SK-N-SH (cell line): Measurements from ENCODE around the gene RAD51B.

Experiments
- CHD2 ChIP-seq: fragments of 150-350 bp; IDR thresholded peaks from 2 replicates; pipeline ENCODE4 v1.6.1; 2018; ENCODE audit warnings: low read length; ENCODE audit not compliant: partially characterized antibody
- CTCF ChIP-seq: fragments of 200-600 bp; sonication (generic); IDR thresholded peaks from 2 replicates; pipeline ENCODE4 v1.6.1; 2017; ENCODE audit warnings: antibody characterized with exemption, mild to moderate bottlenecking, moderate library complexity
- EZH2phosphoT487 ChIP-seq: fragments of 200-600 bp; sonication (generic); IDR thresholded peaks from 2 replicates; pipeline ENCODE4 v1.6.1; 2017; ENCODE audit warnings: low read depth, mixed run types, mild to moderate bottlenecking, antibody characterized with exemption, moderate library complexity, borderline replicate concordance
- FOXJ3 ChIP-seq: sonication (generic); formaldehyde crosslinking; IDR thresholded peaks from 2 replicates; pipeline ENCODE4 v1.5.1; 2020; ENCODE audit warnings: mild to moderate bottlenecking, missing genetic modification reagents
- MAX ChIP-seq: IDR thresholded peaks from 2 replicates; pipeline ENCODE4 v1.4.0; 2012; ENCODE audit warnings: low read depth
- PBX3 ChIP-seq: IDR thresholded peaks from 2 replicates; pipeline ENCODE4; 2012
- RCOR1 ChIP-seq: fragments of 150-350 bp; IDR thresholded peaks from 2 replicates; pipeline ENCODE4 v1.6.1; 2017; ENCODE audit warnings: antibody characterized with exemption, low read length
- RFX5 ChIP-seq: IDR thresholded peaks from 2 replicates; pipeline ENCODE4 v1.6.1; 2012; ENCODE audit warnings: mild to moderate bottlenecking, improper control_type of control experiment, low read length
- TAF1 ChIP-seq: IDR thresholded peaks from 2 replicates; pipeline ENCODE4 v1.6.1; 2012; ENCODE audit warnings: low read depth, mild to moderate bottlenecking, low read length, moderate library complexity, borderline replicate concordance
- USF1 ChIP-seq: IDR thresholded peaks from 2 replicates; pipeline ENCODE4 v1.4.0; 2012; ENCODE audit warnings: low read depth, borderline replicate concordance

GRCh38 chr14:68376067-68376779, 556.6 kb downstream of the RAD51B start:
- TF ChIP-seq CTCF (no peak), MAX (no peak), TAF1 (no peak), EZH2phosphoT487 (no peak), RFX5 (no peak), PBX3 (peak; percentile 22; the same call in 1 of the 2 replicates), USF1 (no peak), FOXJ3 (CRISPR knock-in tag) (no peak), RCOR1 (no peak), CHD2 (no peak)
